GM04503 (cell line): ENCODE measurements around the gene EOMES.
"Not testable (repeated sequence)": the region's sequence is repeated elsewhere in the genome, so short reads cannot be mapped to it uniquely, and the experiment has no call there.

Source experiments
- DNase-seq: peaks from one replicate; pipeline ENCODE4 v3.0.0-alpha.2; 2012; ENCODE audit warnings: low read depth

EOMES gene

DNA sequence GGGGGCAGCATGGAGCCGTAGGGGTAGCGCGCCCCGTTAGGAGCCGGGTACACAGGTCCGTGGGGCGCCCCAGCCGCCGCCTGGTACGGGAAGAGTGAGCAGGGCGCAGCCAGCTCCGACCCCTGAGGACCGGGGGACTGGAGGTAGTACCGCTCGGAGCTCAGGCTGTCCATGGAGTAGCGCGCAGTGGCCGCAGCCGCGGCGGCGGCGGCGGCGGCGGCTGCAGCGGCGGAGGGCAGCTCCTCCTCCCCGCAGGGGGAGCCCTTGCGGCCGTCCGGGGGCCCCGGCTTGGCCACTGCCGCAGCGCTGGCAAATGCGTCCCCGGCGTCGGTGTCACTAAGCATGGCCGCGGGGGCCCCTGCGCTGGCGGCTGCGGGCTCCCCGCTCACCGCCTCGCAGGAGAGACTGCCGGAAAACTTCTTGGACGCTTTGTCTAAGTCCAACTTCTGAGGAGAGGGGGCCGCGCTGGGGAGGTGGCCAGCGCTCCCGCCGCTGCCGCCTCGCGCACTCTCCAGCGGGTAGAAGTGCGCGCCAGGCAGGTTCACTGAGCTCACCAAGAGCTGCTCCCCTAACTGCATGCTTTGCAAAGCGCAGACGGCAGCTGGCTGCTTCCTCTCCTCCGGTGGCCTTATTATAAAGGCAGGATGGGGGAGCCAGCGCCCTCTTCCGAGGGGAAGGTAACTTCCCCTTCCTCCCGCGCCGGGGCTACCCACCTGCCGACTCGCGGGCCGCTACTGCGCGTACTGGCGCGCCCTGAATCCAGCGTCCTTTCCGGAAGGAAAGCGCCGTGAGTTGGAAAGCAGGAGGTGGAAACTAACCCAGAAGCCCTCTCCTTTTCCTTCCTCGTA is at the start of gene EOMES:
Gene EOMES (minus strand): TSS at position 607 of the 848 bp plus-strand sequence. CDS start 29 bp downstream, at position 578.
- DNase-seq: no peak

DNA sequence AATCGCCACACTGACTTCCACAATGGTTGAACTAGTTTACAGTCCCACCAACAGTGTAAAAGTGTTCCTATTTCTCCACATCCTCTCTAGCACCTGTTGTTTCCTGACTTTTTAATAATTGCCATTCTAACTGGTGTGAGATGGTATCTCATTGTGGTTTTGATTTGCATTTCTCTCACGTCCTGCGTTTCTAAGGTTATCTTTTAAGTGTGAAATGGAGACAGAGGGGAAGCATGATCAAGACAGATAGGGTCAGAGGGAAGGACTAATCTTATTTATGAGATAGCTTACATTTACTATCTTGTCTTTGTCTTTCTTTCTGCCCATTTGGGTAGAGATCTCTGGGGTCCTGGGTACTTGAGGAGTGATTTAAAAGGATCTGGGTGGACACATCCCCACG is 48.3 kb upstream of the EOMES start:
- not testable (repeated sequence) for DNase-seq

DNA sequence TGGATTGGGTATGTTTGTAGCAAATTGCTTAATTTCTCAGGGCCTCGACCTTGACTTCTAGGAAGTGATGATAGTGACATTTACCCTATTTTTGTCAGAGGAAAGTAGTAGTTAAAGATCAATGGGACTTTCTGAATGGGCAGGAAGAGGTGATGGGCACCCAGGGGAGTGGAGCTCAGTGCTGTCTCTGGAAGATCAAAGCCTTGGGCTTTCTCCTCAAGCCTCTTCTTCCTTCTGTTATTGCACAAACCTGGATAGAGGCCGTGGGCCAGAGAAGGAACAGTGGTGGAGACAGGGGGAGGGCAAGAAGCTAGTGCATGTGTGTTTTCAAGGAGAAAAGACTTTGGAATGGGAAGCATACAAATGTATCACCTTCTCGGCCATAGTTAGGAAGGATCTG is 44.9 kb upstream of the EOMES start:
- DNase-seq: no peak

DNA sequence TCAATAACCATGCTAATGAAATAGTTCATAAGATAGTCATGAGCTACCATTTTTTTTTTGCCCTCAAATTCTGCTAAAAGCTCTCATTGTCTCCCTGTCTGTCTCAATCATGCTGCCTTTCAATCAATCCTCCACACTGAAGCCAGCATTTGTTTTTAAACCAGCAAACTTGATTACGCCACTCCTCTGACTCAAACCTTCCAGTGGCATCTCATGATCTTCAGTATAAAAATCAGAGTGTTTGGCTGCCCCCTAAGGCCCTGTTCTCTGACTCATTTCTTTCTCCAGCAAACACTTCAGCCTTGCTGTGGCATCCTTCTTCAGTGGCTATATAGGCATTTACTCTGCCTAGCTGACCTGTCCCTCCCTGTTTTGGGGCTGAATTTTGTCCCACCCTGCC is 36.0 kb upstream of the EOMES start:
- DNase-seq: peak; percentile 53

DNA sequence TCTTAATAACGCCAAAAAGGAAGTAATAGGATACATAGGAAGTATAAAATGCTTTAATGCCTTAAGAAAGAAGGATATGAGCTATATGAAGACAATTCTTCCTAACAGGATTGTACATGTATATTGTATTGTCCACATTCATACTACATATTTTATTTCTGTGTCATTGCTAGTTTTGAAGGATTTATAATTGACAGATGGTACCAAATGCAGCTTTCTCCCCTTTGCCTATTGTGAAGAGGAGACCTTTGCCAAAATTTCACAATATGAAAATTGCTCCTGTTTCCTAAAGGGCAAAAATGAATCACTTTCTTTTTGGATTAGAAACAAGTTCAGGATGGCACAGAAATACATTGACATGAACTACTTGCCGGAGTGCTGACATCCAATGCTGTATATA is 34.8 kb upstream of the EOMES start:
- no peak for DNase-seq

DNA sequence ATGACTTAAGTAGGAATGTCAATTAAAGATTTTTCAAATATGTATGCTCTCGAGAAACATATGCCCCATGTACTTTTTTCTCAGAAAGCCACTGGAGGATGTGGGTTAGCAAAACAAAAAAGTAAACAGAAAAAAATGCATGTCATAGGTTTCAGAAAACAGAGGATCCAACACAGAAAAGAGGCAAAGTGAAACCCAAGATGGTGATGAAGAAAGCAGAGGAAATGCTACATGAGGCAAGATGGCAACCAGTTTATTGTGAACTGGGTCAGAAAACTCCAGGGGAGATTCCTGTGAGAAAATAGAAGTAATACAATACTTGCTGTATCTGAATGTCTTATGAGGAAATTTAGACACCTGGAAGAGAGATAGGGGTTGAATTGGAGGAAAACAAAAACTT is 30.8 kb upstream of the EOMES start:
- no peak for DNase-seq

DNA sequence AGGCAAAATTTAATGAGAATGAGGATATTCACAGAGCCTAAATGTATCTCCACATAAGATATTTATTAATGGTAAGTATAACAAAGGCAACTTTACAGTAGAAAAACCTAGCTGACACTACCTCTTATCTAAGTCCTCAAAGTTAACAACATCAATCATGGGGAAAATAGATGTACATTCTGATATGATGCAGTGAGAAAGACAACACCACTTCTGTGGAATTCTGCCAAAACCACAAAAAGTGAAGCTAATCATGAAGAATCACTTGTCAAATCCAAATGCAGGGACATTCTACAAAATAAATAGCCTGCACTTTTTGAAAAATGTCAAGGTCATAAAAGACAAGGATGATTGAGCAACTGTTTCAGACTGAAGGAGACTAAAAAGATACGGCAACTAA is 27.5 kb upstream of the EOMES start:
- no peak for DNase-seq

DNA sequence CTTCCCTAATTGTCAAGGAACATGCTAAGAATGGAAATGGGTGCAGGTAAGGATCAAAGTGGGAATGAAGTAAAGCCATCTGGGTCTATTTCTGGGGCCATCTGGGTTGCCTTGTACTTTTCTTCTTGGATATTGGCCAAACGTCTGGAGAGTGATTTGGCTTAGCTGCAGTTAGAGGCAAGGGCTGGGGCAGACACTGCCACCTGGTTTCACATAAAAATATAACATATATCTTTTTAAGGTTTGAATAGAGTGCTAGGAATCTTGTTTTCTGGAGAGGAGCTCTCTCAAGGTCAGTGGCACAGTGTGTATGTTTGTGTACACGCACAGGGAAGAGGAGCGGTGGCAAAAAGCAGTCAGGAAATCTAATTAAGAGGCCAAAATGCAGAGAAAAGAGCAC is 24.7 kb upstream of the EOMES start:
- no peak for DNase-seq

DNA sequence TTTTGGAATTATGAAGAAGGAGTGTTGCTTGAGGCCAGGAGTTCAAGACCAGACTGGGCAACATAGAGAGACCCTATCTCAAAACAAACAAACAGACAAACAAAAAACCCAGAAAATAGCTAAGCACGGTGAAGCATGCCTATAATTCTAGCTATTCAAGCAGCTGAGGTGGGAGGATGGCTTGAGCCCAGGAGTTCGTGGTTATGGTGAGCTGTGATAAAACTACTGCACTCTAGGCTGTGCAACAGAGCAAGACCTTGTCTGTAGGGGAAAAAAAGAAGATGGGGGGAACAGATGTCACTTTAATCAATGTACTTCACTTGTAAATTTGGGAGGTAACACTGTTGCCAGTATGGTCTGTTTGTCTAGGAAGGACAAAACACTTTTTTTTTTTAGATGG is 18.7 kb upstream of the EOMES start:
- no peak for DNase-seq

DNA sequence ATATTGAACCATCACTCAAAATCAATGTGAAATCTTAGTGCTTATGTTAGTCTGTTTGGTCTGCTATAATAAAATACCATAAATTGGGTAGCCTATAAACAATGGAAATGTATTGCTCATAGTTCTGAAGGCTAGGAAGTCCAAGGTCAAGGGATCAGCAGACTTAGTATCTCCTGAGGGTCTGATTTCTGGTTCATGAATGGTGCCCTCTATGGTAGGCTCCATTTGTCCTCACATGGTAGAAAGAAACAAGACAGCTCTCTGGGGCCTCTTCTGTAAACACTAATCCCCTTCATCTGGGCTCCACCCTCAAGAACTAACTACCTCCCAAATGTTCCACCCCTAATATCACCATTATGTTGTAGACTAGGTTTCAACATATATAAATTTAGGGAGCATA is 15.0 kb upstream of the EOMES start:
- DNase-seq: no peak

DNA sequence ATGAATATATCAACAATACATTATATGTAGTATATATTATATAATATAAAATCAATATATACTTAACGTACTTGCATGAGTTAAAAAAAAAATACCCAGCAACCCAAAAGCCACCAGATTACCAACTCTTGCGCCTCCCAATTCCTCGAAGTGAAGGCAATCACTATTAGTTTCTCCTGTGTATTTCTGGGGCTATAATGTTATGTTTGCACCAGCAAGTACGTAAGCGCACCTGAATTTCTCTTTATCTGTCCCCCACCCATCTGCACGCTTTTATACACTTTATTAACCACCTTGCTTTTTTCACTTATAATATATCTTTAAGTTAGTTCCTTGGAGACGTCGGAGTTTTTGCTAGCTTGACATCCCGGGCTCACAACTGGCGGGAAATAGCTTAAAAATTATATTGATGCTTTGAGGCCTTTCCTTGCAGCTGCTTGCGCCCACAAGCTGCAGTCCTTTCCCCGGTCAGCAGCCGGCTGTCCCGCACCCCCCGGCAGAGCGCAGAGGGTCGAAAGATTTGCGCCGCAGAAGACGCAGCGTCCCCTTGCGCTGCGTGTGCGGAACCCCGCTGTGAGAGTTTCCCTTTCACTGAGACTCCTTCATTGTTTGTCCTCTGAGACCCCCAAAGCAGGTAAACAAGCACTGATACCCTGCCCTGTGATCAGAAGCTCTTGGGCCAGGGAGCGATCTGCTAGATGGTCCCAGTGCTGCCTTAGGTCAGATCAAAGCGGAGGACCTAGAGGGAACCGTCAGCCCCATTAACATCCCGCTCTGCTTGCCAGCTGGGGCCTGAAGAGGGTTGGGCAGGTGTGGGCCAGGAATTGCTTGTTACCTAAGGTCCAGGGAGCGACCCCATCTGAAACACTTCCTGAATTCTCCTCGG is 8.9 kb upstream of the EOMES start:
- DNase-seq: no peak

DNA sequence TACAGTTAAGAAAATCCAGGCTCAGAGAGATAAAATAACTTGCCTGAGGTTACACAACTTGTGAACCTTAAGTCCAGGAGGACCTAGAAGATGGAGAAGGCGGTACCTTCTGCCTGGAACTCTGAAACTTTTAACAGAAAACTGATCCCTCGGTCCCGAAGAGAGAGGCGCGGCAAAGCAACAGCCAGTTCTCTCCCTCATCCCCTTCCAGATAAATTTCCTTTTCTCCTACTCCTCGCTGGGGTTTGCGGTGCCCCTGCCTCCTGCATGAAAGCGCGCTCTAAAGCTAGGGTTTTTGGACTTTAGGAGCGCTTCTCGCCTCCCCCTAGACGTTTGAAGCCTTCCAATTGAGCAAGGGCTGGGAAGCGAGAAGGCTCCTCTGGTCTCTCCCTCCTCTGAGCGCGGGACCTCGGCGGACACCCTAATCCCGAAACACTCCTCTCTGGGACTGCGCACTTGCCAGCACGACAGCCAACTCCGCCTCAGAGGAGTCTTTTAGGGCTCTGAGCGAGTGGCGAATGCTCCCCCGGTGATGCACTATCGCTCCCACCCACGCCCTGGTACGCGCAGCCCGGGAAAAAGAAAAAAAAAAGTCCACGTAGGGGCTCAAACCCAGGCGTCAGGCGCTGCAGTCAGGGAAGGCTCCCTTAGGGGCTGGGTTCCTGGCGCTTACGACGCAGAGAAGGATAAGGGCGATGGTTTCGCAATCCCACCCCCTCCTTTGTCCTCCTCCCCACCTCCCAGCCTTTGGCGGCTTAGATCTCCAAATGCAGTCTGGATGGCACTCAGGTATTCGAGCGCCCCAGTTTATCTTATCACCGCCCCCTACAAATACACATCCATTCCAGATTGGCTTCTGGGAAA is 7.9 kb upstream of the EOMES start:
- DNase-seq: no peak

DNA sequence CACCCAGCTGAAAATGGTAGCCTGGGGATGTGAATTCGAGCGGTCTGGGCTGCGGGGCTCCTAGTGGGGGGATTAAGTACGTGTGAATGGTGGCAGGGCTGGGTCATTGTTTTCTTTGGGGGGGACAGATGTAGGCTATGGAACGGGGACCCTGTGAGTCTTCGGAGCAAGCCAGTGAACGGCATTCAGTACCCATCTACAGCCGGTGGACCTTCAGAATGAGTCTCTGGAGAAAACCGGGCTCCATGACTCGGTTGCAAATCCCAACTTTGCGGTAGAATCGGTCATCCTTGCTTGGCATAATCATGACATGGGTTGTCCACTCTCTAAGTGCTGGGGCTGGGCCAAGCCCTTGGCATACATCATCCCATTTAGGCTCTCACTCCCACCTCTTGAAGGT is 7.2 kb upstream of the EOMES start:
- no peak for DNase-seq

DNA sequence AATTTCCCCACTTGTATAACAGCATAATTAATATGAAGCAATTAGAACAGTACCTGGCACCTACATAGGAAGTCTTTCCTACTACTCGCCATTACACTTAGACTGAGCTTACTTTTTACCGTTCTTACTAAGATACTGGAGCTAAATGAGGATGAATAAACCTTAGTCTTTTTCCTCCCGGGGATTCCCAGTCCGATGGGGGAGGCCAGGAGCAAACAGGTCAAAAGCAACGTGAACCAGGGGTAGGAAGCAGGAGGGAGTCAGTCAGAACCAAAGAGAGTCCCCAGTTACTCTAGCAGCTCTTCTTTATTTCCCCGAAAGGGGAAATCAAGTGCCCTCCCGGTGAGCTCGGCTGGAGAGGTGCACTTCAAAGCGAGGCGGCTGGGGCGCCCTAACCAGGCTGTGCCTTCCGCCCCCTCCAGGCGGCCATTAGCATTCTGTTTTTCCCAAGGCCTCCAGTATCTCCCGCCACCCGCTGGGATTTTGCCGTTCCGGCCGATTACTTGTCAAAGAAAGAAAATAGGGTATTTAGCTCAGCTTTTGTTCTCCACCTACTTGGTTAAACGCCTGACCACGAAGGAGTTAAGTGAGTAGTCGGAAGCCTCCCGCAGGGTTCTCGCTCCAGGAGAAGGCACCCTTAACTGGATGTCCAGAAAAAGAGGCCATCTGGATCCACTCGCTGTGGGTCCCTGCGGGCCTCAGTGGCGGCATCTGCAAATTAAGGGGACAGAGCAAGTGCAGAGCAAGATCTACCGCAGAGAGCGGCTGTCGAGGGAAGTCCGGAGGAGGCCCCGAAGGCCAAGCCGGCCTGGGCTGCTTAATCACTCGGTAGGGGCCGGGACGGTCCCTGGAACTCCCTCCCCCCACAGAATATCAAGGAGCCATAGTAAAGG is 6.3 kb upstream of the EOMES start:
- DNase-seq: no peak

DNA sequence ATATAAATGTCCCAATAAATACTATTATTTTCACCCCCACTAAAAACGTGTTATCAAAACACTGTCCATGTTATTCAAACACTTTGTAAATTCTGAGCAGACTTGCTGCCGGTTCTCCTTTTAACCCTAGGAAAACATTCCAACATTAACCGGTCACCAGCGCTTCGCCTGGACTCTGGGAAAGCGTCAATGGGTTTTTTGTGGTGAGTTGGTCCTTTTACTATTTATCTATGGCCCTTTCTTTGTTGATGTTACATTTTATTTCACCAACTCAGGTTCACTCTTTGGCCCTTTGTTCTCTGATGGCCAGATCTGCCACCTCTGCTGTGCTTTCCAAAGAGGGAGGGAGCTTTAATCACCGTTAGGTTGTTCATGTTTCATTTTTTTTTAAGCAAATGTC is 4.1 kb upstream of the EOMES start:
- DNase-seq: no peak

DNA sequence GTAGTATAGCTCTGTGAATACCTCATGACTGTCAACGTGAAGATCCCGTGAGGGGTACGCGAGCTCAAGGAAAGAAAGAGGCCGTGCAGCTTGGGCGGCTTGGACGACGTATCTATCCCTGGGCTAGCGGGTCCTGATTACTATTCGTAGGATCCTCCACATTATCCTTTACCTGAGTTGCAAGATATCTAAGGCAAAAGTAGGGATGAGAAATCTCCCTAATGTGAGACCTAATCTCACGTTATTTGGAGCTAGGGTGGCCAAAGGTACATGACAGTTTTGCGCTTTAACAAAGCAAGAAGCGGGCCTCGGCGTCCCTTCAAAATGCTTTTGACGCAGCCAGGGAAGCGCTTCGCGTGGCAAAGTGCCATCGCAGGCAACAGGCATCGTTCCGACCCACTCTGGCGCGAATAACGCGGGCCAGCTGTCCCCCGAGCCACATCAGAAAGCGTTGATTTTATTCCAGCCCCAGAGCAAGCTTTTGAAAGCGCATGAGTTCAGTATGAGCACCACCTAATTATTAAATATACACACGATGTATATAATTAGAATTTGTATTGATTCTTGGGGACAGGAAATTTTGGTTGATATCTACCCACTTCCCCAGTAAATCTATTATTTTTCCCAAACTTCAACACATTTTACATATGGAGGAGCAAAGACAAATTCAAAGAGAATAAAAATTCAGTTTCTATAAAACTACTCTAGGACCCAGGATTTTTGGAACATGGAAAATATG is 2.5 kb upstream of the EOMES start:
- DNase-seq: no peak

DNA sequence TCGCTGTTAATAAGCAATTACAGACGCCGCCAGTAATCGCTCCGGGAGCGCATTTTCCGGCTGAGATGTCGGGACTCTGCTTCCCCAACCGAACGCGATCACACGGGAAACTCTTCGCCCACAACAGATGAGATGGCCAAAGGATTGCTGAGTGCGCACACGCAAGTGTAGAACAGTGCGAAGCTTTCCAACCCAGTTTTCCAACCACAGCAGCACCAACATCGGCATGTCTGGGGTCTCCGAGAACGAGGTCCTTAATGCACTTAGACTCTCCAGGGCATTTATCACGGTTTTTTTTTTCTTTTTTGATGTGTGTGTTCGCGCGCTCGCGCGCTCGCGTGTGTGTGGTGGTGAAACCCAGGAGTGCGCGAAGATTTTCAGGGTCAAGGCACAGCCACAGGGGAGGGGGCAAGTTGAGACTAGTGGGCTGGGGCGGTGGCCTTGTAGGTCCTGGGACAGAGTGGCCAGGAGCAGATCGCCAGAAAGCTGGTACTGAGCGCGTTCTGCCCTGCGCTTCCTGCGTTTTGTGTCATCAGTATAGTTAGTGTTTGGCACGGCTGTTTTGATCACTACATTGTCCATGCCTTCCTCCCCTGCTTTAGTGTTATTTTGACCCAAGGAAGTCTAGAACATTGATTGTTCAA is 1.8 kb upstream of the EOMES start:
- no peak for DNase-seq

DNA sequence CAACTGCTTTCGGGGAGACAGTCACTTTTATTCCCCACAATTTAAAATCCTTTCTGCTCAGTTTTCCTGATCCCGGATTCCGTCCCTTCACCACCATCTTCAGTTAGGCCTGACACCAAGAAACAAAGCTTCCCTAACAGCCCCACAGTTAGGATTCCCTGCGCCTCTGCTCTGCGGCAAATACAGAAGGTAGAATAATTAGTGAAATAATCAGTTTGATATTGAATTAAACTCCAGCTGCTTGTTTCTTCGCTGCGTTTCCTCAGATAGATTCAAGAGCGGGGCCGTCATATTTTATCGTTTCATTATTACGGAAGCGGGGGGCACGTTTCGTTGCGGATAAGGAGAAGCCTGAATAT is 1.3 kb upstream of the EOMES start:
- DNase-seq: no peak

DNA sequence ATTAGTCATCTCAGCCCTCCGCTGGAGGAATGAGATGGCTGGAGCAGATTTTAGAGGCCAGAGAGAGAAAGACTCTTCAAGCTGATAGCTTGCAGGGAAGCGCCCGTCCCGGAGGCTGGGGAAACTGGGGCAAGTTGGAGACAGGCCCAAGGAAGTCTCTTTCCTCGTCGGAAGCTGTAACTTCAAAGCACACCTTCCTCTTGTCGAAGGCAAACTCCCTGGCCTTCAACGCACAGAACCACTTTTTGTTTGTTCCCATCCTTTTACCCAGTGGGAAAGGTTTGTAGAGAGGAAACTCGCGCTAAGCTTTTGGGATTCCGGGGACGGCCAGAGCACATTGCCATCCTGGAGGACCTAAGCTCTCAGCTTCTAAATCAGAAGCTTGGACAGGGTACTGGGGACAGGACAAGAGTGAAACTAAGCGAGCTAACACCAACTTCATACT is 900 bp upstream of the EOMES start:
- DNase-seq: no peak
